Liver (tissue), 3 donors: ENCODE measurements around the gene NUDT4.

Experiments used
- GABPA ChIP-seq, 2 donors: IDR thresholded peaks in 1 of 2; conservative IDR thresholded peaks in 1 of 2; 2 replicates each; pipeline ENCODE4 v1.6.1; 2016; ENCODE audit warnings: antibody characterized with exemption in 2 of 2, mild to moderate bottlenecking in 1 of 2, moderate library complexity in 1 of 2
- HNF4A ChIP-seq, 2 donors: conservative IDR thresholded peaks; 2 replicates each; pipeline ENCODE4 v1.6.1; 2016; ENCODE audit warnings: antibody characterized with exemption in 2 of 2, mild to moderate bottlenecking in 2 of 2
- JUND ChIP-seq, 2 donors: IDR thresholded peaks; 2 replicates each; pipeline ENCODE4 v1.6.1; 2016; ENCODE audit warnings: antibody characterized with exemption in 2 of 2
- RAD21 ChIP-seq, 2 donors: IDR thresholded peaks; 2 replicates each; pipeline ENCODE4 v1.6.1; 2016; ENCODE audit warnings: antibody characterized with exemption in 2 of 2, mild to moderate bottlenecking in 2 of 2
- RXRA ChIP-seq, 2 donors: IDR thresholded peaks; 2 replicates each; pipeline ENCODE4 v1.6.1; 2017 to 2018; ENCODE audit warnings: antibody characterized with exemption in 2 of 2, mild to moderate bottlenecking in 1 of 2
- SP1 ChIP-seq: IDR thresholded peaks from 2 replicates; pipeline ENCODE4 v1.6.1; 2018; ENCODE audit warnings: antibody characterized with exemption, mild to moderate bottlenecking
- YY1 ChIP-seq: IDR thresholded peaks from 2 replicates; pipeline ENCODE4 v1.6.1; 2016; ENCODE audit warnings: antibody characterized with exemption, mild to moderate bottlenecking
- TF ChIP-seq, protein P1 (sequence below): fragments of 150-350 bp; IDR thresholded peaks from 2 replicates; pipeline ENCODE4 v1.5.1; 2017; ENCODE audit warnings: improper control_type of control experiment, low read depth, low read length; ENCODE audit not compliant: missing input control
- TF ChIP-seq, protein P2 (sequence below): IDR thresholded peaks from 2 replicates; pipeline ENCODE4 v1.6.1; 2016; ENCODE audit warnings: antibody characterized with exemption
- TF ChIP-seq, protein P3 (sequence below): IDR thresholded peaks from 2 replicates; pipeline ENCODE4 v1.6.1; 2016; ENCODE audit warnings: antibody characterized with exemption, mild to moderate bottlenecking
- TF ChIP-seq, protein P4 (sequence below): IDR thresholded peaks from 2 replicates; pipeline ENCODE4 v1.6.1; 2016; ENCODE audit warnings: antibody characterized with exemption
- donor health status: healthy.
- donor health status: healthy.

DNA sequence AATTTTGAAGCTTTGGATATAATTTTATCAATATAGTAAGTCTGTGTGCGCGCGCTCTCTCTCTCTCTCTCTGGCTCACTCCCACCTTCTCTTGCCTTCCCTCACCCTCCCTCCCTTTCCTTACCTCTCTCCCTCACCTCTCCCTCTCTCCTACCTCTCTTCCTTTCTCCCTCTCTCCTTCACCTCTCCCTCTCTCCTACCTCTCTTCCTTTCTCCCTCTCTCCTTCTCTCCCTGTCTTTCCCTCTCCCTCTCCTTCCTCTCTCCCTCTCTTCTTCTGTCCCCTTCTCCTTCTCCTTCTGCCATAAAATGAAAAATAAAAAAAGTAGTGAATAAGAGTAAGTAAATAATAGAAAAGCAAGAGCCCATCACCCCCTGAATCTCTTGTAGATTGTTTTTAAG lies 9.0 kb upstream of the NUDT4 start:
- TF ChIP-seq, protein P1, sequence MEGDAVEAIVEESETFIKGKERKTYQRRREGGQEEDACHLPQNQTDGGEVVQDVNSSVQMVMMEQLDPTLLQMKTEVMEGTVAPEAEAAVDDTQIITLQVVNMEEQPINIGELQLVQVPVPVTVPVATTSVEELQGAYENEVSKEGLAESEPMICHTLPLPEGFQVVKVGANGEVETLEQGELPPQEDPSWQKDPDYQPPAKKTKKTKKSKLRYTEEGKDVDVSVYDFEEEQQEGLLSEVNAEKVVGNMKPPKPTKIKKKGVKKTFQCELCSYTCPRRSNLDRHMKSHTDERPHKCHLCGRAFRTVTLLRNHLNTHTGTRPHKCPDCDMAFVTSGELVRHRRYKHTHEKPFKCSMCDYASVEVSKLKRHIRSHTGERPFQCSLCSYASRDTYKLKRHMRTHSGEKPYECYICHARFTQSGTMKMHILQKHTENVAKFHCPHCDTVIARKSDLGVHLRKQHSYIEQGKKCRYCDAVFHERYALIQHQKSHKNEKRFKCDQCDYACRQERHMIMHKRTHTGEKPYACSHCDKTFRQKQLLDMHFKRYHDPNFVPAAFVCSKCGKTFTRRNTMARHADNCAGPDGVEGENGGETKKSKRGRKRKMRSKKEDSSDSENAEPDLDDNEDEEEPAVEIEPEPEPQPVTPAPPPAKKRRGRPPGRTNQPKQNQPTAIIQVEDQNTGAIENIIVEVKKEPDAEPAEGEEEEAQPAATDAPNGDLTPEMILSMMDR, result no peak
- TF ChIP-seq RAD21 (IDR thresholded peaks at IDR 0.05), result no peak
- TF ChIP-seq HNF4A (conservative IDR thresholded peaks at IDR 0.05), result no peak
- TF ChIP-seq RXRA (IDR thresholded peaks at IDR 0.05), result no peak
- TF ChIP-seq, protein P2, sequence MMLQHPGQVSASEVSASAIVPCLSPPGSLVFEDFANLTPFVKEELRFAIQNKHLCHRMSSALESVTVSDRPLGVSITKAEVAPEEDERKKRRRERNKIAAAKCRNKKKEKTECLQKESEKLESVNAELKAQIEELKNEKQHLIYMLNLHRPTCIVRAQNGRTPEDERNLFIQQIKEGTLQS, result no peak
- no peak for TF ChIP-seq YY1
- no peak for TF ChIP-seq SP1
- TF ChIP-seq, protein P3, sequence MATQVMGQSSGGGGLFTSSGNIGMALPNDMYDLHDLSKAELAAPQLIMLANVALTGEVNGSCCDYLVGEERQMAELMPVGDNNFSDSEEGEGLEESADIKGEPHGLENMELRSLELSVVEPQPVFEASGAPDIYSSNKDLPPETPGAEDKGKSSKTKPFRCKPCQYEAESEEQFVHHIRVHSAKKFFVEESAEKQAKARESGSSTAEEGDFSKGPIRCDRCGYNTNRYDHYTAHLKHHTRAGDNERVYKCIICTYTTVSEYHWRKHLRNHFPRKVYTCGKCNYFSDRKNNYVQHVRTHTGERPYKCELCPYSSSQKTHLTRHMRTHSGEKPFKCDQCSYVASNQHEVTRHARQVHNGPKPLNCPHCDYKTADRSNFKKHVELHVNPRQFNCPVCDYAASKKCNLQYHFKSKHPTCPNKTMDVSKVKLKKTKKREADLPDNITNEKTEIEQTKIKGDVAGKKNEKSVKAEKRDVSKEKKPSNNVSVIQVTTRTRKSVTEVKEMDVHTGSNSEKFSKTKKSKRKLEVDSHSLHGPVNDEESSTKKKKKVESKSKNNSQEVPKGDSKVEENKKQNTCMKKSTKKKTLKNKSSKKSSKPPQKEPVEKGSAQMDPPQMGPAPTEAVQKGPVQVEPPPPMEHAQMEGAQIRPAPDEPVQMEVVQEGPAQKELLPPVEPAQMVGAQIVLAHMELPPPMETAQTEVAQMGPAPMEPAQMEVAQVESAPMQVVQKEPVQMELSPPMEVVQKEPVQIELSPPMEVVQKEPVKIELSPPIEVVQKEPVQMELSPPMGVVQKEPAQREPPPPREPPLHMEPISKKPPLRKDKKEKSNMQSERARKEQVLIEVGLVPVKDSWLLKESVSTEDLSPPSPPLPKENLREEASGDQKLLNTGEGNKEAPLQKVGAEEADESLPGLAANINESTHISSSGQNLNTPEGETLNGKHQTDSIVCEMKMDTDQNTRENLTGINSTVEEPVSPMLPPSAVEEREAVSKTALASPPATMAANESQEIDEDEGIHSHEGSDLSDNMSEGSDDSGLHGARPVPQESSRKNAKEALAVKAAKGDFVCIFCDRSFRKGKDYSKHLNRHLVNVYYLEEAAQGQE, result no peak
- TF ChIP-seq JUND (IDR thresholded peaks at IDR 0.05), result no peak
- TF ChIP-seq GABPA (IDR thresholded peaks at IDR 0.05 in 1 of 2, conservative IDR thresholded peaks at IDR 0.05 in 1 of 2), result no peak
- TF ChIP-seq, protein P4, sequence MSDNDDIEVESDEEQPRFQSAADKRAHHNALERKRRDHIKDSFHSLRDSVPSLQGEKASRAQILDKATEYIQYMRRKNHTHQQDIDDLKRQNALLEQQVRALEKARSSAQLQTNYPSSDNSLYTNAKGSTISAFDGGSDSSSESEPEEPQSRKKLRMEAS, result no peak
